HG02943 (cell line): ENCODE measurements around the gene KYAT1.

Source experiments
- ATAC-seq: cut with Tn5 transposase; IDR thresholded peaks from one replicate; pipeline ENCODE4 v1.9.1; 2021; ENCODE audit warnings: mild to moderate bottlenecking, low read depth, moderate library complexity; ENCODE audit not compliant: unreplicated experiment

The KYAT1 gene

DNA sequence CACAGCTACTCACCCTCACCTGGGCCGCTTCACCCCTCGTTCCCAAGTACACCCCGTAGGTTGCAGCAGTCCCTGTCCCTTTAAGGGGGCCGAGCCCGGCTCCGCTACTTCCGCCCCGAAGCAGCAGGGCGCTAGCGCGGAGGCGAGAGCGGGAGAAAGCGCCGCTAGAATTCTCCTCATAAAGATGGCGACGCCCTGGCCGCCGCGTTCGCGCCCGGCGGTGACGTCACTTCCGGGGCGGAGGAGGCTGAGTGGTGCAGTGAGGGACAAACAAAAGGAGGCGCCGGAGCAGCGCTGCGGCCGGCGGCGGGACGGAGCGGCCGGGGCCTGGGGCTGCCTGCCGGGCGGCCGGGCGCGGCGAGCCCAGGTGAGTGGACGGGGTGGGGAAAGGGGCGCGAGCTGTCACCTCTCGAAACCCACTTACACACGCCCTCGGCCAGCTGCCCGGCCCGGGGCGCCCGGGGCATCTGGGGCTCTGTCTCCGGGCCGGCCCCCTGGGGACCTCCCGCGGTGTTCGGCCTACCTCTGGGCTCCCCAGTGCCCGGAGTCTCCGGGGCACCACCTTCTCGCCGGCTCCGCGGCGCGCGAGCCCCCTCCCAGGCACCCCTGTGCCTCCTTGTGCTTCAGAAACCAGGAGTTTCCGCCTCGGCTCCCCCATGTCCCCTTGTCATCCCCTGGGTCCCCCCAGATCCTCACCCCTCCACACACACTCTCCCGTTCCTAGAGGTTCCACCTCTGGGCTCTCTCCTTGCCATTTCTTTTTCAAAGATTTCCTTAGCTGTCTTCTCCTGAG lies at the start of gene KYAT1, which contains the start of gene LRRC8A:
TSS of gene KYAT1 (minus strand) at position 67 of the 793 bp plus-strand sequence. CDS start 36,545 bp downstream, outside the sequence.
TSS of gene LRRC8A (plus strand) at position 250 of the 793 bp plus-strand sequence. CDS start 25,032 bp downstream, outside the sequence.
- peak; percentile 78 for ATAC-seq

DNA sequence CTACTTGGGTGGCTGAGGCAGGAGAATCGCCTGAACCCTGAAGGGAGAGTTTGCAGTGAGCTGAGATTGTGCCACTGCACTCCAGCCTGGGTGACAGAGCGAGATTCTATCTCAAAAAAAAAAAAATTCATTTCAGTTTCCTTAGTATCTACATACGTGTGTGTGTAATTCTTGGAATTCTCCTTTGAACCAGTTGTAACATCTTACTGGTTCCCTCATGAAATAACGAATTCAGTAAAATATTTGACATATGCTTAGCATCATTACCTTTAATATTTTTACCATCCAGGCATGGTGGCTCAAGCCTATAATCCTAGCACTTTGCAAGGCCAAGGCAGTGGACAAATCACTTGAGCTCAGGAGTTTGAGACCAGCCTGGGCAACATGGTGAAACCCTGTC lies 47.8 kb upstream of the KYAT1 start:
- no peak for ATAC-seq

DNA sequence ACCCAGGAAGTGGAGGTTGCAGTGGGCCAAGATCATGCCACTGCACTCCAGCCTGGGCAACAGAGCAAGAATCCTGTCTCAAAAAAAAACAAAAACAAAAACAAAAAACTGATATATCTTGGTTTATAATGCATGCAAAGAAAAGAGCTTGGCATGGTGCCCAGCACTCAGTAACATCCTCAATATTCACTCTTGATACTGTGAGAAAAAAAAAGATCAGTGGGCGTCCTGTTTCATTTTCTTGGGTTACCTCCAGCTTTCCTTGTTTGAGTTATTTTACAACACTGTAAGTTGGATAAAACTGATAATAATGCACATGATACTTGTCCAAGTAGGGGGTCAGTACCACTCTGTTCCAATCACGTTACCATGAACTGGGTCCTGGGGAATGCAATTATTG lies 46.9 kb upstream of the KYAT1 start:
- ATAC-seq, result no peak

DNA sequence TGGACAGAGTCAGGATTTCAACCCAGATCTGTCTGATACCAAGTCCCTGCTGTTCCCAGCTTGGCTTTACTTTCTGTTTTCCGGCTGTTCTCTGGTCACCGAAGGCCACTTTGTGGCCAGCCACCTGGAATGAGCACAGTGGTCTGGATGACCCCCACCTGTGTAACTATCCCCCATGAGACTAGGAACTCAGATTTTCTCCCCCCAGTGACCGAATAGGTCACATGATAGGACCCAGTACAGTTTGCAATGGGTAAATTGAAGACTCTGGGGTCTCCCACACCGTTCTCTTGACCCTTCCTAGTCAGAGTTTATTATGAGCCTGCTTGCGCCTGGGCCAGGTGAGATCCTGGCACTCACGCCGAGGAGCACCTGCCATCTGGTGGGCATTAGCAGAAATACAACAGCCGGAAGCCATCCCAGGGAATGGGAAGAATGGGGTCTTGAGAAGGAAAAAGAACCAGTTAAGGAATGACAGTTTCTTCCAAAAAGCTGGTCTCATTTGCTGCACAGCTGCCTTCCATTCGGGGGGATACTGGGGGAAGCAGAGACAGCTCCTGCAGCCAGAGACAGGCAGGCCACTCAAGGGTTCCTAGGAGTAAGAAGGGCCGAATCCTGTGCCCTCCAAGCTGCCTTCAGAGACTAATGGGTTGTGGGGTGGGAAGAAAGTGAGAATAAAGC lies 46.1 kb upstream of the KYAT1 start:
- no peak for ATAC-seq

DNA sequence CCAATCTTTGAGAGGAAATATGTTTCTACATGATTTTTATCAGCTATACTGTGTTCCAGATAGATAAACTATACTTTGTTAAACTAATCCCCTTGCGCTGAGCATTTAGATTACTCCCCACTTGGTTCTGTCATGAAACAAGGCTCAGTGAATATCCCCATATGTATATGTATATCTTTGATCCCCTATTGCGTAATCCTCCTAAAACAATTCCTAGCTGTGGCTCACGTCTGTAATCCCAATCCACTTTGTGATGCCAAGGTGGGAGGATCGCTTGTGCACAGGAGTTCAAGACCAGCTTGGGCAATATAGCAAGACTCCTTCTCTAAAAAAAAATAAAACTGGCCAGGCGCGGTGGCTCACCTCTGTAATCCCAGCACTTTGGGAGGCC lies 41.7 kb upstream of the KYAT1 start:
- no peak for ATAC-seq

DNA sequence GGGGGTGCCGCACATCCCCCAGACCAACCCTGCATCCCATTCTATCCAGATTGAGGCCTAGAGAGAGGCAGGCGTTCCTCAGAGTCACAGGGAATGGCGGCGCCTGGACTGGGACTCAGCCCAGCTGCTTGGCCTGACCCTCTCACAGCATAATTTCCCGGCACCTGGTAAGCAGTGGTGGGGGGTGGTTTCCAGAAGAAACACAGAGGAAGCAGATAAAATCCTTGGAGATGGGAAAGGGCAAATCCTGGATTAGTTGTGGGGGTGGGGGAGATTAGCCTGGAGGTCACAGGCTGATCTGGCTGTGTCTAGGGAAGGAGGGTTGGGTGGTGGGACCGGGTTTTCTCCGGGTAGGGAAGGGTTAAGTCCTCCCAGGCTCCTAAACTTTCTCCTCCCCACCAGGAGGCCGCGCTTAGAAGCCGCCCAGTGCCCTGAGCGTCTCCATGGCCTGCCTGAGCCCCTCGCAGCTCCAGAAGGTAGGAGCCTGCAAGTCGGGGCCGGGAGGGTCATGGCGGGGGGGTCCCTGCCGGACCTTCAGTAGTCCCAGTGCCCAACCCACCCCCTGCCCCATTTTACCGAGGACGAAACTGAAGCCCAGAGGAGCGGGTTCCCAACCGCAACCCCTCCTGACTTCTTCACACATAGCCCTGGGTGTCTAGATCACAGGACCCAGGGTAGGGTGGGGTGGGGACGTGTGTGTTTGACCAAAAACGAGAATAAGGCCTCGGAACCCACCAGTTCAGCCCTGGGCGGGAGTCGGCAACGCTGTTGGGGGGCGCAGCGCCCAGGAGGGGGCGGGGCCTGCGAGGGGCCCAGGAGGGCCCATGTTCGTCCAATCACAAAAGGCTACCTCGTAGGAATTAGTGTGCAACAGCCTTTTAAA lies 40.4 kb upstream of the KYAT1 start:
- ATAC-seq, result no peak

DNA sequence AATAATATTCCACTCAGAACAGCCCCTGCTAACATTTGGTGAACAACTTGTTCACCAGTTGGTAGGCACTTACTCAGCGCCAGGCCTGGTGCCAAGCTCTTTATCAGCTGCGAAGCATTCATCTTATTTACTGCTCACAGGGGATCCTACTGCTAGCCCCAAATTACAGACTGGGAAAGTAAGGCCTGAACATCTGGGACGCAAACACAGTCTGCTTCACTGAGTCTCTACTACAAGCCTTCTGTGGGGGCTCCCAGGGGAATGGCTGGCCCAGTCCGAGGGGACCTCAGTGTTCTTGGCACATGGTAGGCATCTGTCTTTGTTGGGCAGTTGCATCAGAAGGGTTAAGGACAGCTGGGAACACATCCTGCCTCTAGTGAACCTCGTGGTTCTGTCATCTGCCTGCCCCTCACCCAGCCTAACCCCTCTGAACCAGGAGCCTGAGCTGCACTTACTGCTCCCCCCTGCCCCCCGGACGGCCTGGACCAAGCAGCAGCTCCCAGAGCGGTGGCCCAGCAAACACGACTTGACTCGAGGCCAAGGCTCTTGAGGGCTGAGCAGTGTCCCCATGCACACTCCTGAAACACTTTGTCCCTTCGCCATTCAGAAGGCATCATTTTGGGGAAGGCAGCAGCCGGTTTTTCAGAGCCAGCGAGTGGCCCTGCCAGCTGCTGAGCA lies 38.8 kb upstream of the KYAT1 start, which contains the start of gene PHYHD1:
TSS of gene PHYHD1 (plus strand) at position 602 of the 678 bp plus-strand sequence. CDS start 1,342 bp downstream, outside the sequence.
- no peak for ATAC-seq

DNA sequence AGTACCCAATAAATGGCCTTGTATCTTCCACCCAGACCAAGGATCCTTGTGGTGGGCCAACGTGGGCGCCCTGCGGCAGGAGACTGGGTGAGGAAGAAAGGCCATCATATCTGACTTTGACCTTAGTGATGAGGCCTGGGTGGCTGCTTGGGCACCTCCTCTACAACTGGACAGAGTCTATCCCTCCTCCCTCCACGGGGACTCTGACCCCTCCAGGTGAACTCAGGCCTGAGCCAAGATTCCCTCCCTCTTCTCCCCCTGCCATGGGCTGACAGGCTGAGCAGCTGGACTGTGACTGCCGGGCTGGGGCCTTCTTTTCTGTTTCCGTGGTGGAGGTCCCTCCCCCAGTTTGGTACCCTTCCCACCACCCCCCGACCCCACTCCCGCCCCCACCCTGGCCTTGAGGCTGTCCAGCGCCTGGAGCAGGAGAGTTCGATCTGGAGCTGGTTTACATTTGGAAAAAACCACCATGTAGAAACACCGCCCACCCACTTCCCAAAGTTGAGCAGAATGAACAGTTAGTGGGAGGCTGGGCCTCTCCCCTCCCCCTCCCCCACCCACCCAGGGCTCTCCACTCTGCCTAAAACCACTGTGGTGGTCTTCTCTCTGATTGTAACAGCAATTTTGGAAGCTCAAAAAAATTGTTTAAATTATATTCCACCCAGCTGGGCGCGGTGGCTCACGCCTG lies 37.8 kb upstream of the KYAT1 start:
- ATAC-seq, result no peak

DNA sequence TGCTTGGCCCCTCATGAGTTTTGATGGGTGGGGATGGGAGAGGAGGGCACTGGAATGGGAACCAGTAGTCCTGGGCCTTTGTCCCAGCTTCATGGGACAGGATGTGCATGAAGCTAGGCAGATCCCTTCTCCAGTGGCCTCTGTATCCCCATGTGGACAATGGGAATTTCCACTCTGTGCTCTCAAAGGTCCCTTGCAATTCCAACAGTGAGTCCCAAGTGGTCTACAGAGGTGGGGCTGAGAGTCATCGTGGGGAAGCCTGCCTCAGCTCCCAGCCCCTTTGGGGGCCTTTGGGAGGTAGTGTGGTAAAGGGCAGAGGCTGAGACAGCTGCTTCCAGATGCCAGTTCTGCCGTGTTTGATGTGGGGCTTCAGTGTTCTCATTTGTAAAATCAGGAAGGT lies 37.2 kb upstream of the KYAT1 start:
- no peak for ATAC-seq

DNA sequence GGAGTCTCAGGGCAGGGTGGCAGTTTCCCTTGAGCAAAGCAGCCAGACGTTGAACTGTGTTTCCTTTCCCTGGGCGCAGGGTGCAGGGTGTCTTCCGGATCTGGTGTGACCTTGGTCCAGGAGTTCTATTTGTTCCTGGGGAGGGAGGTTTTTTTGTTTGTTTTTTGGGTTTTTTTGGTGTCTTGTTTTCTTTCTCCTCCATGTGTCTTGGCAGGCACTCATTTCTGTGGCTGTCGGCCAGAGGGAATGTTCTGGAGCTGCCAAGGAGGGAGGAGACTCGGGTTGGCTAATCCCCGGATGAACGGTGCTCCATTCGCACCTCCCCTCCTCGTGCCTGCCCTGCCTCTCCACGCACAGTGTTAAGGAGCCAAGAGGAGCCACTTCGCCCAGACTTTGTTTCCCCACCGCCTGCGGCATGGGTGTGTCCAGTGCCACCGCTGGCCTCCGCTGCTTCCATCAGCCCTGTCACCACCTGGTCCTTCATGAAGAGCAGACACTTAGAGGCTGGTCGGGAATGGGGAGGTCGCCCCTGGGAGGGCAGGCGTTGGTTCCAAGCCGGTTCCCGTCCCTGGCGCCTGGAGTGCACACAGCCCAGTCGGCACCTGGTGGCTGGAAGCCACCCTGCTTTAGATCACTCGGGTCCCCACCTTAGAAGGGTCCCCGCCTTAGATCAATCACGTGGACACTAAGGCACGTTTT lies 35.5 kb upstream of the KYAT1 start:
- no peak for ATAC-seq

DNA sequence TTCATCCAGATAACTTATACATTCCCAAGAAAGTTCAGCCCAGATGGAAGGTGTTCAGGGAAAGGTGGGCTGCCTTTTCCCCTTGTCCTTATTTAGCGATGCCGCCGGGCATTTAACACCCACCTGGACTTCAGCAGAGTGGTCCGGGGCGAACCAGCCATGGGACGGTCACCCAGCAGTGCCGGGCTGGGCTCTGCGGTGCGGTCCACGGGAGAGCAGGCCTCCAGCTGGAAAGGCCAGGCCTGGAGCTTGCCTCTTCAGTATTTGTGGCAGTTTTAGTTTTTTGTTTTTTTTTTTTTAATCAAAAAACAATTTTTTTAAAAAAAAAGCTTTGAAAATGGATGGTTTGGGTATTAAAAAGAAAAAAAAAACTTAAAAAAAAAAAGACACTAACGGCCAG lies 35.0 kb upstream of the KYAT1 start:
- no peak for ATAC-seq

DNA sequence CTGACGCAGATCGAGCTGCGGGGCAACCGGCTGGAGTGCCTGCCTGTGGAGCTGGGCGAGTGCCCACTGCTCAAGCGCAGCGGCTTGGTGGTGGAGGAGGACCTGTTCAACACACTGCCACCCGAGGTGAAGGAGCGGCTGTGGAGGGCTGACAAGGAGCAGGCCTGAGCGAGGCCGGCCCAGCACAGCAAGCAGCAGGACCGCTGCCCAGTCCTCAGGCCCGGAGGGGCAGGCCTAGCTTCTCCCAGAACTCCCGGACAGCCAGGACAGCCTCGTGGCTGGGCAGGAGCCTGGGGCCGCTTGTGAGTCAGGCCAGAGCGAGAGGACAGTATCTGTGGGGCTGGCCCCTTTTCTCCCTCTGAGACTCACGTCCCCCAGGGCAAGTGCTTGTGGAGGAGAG lies 34.5 kb upstream of the KYAT1 start:
- ATAC-seq, result no peak

DNA sequence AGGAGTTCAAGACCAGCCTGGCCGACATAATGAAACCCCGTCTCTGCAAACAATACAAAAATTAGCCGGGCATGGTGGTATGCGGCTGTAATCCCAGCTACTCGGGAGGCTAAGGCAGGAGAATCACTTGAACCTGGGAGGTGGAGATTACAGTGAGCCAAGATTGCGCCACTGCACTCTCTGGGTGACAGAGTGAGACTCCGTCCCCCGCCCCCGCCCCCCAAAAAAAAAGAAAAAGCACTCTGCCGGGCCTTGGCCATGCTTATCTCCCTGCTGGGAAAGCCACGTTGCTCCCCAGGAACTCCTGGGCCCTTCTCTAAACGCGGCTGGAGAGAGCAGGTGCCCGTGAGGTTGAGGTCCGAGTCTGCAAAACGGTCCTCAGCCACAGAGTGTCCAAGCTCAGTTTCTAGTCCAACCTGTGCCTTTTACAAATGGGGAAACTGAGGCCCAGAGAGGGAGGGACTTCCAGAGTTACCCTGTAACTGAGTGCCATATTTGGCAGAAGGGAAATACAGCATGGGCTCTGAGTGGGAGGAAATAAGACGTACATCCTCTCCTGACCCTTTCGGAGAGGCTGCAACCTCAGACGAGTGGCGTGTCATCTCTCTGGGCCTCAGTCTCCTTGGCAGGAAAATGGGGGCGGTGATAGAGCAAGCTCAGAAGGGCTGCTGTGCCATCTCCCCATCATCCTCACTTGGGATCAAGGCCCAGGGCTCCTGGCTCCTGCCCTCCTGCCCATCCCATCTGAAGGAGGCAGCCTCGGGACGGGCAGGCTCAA lies 32.4 kb upstream of the KYAT1 start:
- no peak for ATAC-seq

DNA sequence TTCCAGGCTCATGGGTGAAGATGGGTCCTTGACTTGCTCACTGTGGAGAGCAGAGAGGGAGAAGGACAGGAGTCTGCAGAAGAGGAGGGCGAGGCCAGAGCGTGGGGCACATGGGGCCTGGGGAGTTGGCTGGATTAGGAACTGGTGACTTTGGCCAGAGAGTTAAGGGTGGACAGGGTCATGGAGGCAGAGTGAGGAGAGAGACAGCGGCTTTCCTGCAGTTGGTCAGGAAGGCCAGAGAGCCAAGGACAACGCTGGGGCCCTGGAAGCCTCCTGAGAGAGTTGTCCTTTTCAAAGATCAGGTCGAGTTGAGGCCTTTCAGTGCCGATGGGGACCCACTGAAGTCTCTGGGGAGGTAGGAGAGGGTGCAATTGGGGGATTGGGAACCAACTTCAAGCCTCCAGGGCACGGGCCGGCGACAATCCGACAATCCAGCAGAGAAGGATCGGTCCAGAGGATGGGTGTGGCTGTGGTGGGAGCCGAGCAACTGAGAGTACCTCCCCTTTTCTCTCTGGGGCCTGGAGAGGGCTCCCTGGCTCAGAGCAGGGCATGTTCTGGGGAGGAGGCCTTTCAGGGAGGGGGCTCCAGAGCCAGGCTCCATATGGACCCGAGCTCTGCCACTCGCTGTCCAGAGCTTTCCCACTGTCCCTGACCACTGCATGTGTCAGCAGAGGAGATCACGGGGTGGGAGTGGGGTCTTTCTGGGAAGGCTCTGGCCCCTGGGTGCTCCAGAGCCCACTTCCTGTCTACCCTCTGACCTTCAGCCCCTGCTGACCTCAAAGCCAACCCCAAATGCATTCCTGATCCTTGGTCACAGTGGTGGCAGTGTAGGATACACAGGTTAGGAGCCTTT lies 31.5 kb upstream of the KYAT1 start:
- ATAC-seq, result no peak

DNA sequence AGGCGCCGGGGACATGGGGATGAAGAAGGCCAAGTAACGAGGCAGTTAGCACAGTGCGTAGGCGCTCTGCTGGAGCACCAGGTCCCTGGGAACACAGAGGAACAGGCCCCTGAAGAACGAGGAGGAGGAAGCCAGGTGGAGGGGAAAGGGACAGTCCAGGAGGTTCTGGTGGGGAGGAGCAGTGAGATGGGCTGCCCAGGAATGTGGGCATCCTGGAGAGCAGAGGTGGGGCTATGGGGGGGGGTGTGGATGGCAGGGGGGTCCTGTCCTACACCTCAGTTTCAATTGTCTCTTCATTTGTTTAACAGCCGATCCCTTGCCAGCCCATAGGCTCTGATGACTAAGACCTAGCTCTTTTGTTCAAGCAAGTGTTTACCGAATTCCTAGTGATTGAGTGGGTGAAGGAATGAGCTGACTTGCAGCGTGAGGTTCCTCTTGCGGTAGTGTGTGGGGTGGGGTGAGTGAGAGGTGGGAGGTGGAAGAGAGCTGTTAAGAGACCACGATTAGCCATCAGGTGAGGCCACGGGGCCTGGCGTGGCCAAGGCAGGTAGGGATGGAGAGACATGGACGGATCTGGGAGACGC lies 30.6 kb upstream of the KYAT1 start:
- ATAC-seq, result no peak

DNA sequence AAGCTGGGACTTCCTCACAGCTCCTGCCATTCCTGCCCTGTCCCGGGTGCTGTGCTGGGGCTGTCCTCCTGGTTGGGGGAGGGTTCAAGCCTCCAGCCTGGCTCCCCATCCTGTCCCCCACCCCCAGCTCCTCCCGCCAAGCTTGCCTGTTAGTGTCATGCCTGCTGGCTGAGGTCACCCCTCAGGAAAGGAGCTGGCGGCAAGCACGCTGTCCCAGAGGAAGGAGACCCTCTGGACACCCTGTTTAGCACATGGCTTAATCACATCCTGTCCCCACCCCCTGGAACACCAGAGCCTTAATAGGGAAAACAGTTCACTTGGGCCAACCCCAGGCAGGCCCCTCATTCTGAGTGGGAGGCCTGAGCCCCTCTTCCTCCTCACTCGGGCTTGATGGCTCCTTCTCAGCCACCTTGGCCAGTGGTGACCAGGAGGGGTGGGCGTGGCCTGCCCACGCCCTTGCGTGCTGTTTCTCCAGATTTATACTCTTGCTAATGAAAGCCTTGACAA lies 29.8 kb upstream of the KYAT1 start:
- no peak for ATAC-seq

DNA sequence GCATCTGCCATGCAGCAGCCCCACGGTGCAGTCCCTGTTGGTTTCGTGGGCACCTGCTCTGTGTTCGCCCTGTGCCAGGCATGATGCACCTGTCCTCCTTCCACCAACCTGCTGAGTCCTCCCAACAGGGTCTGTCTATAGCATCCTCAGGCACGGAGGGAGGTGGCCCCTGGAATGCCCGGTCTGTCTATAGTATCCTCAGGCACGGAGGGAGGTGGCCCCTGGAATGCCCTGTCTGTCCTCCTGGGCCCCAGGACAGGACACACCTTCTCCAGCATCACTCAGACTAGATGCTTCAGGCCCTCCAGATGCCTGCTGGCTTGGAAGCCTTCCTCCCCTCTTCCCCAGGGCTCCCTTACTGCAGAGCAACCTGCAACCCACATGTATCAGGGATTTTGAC lies 29.2 kb upstream of the KYAT1 start:
- ATAC-seq, result no peak
